HG02610 (cell line): ENCODE data around the gene KRTAP12-3.
"Not testable (repeated sequence)": the region's sequence is repeated elsewhere in the genome, so short reads cannot be mapped to it uniquely, and the experiment has no call there.

Experiments used
- ATAC-seq: cut with Tn5 transposase; IDR thresholded peaks from one replicate; pipeline ENCODE4 v1.9.1; 2021; ENCODE audit warnings: mild to moderate bottlenecking, moderate library complexity; ENCODE audit not compliant: unreplicated experiment

KRTAP12-3 gene

DNA sequence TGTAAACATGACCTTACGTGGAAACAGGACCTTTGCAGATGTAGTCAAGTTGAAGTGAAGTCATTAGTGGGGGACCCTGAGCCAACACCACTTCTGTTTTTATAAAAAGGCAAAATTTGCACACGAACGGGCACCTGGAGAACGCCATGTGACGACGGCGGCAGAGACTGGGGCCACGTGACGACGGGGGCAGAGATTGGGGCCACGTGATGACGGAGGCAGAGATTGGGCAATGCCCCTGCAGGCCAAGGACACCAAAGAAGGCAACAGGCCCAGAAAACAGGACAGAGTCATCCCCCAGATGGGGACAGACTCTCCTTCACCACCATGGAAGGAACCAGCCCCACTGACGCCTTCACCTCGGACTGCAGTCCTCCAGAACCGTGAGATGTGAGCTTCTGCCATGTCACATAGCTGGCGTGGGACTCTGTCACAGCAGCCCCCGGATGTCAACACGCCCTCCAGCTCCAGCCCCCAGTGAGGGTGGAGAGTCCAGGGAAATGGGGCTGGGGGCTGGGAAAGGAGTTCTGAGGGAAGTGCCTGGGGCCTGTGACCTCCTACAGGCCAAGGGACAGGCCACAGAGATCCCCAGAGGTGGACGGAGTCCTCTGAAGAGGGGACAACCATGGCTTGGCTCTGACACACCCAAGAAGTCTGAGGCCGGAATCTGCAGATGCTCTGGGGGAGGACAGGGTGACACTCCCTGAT is 7.3 kb upstream of the KRTAP12-3 start:
- ATAC-seq = no peak

DNA sequence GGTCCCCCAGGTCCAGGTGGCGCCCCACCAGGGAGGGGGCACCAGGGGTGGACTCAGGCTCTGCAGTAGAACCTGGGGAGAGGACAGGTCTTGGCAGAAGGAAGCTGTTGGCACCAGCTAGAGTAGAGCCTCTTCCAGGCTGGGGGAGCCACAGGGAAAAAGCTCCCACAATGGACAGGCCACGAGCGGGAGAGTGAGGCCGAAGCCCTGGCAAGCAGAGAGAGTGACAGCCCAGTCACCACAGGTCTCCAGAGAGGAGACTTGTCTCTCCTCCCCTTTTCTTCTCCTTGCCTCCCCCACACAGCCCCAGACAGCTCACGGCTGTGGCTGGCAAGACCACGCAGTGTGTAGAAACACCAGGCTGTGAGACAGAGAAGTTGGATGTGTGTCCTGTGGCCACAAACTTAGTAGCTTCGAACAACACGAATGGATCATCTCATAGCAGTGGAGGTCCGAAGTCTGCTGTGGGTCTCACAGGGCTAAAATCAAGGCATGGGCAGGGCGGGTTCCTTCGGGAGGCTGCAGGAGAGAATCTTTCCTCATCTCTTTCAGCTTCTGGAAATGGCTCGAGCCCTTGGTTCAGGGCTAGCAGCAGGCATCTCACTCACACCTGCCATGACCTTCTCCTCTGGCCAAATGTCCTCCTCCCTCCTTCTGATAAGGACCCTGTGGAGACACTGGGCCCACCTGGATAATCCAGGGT is 6.6 kb upstream of the KRTAP12-3 start:
- ATAC-seq = no peak

DNA sequence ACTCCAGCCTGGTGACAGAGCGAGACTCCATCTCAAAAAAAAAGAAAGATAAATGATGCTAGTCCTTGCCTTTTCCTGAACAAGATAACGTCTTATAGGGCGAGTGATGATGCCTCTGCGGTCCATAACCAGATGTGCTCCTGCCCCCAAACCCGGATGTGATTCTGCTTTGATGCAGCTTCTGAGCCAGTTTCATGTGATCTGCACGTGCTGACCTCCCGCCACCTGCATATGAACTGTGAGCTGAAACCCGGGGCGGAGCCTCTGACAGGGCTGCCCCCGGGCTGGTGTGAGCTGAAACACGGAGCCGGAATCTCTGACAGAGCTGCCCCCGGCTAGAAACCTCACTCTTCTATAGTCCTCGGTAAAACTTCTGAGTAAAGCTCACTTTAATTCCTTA is 4.6 kb upstream of the KRTAP12-3 start:
- no peak for ATAC-seq

DNA sequence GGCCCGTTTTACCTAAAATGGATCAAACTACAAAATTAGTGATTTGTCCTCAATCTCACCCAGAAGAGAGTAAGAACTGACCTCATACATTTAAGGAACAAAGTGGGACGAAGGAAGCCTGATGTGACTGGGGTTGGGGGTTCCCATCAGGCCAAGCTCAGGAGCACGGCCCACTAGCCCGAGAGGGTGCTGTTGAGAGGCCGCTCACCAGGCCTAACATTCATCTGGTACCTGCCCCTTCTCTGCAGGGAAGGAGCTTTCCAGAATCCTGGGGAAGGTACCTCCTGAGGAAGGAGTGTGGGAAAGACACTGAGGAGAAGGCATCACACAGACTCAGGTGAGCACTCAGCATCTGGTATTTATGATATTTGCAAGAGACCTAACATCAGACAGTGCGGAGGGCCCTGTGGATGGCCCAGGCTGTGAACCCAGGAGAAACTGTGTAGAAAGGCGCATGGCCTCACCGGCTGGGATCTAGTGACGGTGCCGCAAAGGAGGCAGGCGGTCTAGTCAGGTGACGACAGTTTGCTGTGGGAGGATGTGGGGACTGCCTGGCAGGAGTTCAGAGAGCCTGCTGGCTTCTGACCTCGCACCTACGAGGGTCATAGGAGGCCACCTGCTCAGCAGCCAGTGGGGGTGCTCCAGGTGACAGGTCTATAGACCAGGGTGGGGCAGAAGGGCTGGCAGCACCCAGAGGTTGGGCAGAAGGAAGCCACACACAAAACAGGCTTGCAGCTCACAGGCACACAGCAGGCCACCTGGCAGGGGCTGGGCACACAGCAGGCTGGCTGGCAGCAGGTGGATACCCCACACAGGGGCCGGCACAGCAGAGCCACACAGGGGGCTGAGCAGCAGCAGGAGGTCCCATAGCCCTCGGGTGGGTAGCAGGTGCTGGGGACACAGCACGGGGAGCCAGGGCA is 3.8 kb upstream of the KRTAP12-3 start:
- ATAC-seq = no peak

DNA sequence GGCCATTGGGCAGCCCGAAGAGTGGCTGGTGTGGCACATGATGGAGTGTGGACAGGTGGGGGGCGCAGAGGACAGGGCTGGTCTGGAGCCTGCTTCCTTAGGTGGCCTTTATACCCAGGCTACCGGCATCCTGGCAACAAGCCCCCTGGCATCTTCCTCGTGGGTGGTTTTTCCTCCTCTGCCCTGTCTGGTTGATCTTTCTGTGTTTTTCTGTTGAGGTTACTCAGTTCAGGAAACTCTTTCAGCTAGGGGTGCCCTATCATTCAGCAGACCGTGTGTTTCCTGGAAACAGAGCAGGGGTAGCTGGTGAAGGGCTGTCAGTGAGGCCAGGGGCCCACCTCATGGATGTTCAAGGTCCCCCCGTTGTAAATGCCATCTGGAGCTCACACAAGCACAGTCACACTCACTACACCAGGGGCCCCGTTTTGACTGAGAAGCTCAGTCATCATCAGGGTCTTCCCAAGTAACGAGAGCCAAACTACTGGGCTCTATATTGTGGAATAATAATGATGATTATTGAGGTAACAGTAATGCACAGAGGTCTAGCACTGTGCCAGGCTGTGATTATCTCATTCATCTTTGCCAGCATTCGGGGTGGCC is 3.1 kb upstream of the KRTAP12-3 start, which contains the start of gene KRTAP12-4:
Gene KRTAP12-4, minus strand, starts transcription at position 84 of the 600 bp plus-strand sequence. Its CDS starts 45 bp downstream, at position 39.
- no peak for ATAC-seq

DNA sequence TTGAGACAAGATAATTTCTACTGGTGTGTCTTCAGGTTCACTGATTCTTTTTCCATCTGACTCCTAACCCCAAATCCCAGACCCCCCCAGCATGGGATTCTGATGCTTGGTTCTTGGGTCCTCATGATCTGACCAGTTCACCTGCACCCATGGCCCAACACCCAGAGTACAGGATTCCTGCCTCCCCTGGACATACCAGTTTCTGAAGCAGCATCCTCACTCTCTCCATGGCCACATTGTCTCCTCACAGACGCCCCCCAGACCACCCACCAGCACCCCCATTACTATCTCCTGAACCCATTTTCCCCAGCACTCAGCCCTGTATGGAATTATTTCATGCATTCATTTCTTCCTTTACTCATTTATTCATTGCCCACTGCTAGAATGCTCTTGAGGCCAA is 864 bp upstream of the KRTAP12-3 start:
- no peak for ATAC-seq

DNA sequence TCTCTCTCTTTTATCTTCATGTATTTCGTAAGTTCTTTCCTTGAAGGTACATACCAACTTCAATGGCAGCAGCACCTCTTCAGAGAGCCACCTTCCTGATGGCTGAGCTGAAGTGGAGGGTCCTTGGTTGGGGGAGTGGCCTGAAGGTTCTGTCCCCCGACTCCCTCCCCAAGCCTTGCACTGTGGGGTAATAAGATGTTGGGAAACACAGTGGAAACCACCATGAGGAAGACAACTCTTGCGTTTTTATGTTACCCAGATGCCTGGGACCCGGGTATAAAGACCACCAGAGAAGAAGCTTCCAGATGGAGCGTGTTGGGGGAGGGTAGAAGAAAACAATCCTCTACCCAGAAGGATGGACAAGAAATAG is 794 bp downstream of the KRTAP12-3 start:
- no peak for ATAC-seq

DNA sequence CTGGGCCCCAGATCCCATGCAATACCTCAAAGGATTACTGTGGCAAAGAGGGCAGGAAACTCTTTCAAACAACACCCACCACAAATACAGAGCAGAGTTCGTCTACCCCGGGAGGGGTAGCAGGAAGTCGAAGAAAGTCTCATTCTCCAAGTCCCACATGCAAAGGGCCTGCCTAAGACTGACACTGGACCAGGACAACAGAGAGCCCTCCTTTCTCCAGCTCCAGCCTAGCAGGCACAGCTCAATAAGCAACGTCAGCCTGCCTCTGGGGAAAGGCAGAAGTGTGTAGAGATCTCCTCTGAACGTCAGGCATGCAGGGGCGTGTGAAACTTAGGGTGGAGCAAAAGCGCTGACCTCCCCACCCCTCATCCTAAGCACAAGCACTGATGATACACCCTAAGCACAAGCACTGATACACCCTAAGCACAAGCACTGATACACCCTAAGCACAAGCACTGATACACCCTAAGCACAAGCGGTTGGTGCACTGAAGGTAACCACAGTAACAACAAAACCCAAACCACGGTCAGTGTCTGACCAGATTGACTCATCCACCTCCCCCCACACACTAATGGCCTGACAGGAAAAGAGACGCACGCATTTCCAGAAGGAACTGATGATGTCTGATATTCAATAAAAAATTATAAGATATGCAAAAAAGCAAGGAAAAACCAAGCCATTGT is 1.3 kb downstream of the KRTAP12-3 start:
- ATAC-seq = no peak

DNA sequence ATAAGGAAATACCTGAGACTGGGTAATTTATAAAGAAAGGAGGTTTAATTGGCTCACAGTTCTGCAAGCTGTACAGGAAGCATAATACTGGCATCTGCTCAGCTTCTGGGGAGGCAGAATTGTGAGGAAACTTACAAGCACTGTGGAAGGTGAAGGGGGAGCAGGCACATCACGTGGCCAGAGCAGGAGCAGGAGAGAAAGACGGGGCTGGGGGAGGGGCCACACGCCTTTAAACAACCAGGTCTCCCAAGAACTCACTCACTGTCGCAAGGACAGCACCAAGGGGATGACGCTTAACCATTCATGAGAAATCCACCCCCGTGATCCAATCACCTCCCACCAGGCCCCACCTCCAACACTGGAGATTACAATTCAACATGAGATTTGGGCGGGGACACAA is 3.8 kb downstream of the KRTAP12-3 start:
- ATAC-seq = not testable (repeated sequence)

DNA sequence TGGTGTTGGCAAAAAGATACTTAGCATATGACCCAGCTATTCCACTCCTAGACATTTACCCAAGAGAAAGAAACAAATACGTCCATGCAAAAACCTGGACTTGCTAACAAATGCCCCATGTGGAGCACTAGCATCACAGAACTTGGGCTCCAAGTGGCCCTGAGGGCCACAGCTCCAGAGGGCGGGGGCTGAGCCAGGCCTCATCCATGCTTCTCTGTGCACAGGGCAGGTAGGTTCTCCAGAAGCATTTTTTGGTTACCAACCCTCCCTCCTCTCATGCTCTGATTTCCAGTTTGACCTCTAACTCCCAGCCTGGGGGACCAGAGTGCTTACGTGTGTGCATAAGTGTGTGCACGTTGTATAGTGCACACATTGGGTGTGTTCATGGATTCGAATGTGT is 7.0 kb downstream of the KRTAP12-3 start:
- no peak for ATAC-seq

DNA sequence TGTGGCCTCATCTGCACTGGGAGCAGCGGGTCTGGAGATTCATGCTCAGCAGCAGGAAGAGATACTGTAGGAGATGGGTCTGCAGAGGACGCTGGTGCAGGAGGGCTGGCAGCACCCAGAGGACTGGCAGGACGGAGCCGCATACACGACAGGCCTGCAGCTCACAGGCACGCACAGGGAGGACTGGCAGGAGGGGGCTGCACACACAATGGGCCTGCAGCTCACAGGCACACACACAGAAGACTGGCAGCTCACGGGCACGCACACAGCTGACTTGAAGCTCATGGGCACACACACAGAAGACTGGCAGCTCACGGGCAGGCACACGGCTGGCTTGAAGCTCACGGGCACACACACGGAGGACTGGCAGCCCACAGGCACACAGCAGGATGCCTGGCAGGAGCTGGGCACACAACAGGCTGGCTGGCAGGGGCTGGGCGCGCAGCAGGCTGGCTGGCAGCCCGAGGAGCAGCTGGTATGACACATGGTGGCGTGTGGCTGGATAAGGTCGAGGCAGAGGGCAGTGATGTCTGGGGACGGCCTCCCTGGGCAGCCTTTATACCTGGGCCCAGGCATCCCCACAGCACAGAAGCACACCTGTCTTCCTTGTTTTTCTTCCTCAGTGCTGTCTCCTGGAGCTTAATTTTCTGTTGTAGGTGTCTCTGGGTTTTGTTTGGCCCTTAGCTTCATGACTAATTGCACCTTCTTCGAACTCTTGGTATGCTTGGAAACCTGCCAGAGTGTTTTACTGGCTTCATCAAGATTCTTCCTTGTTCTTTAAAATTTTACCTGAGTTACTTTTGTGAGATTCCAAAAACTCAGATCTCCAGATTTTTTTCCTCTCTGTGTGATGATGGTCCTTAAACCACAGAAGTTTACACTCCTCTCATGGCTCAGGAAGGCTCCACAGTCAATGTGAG is 8.9 kb downstream of the KRTAP12-3 start, which contains the start of gene KRTAP12-2:
Gene KRTAP12-2, minus strand, starts transcription at position 527 of the 920 bp plus-strand sequence. Its CDS starts 41 bp downstream, at position 486.
- ATAC-seq = no peak

DNA sequence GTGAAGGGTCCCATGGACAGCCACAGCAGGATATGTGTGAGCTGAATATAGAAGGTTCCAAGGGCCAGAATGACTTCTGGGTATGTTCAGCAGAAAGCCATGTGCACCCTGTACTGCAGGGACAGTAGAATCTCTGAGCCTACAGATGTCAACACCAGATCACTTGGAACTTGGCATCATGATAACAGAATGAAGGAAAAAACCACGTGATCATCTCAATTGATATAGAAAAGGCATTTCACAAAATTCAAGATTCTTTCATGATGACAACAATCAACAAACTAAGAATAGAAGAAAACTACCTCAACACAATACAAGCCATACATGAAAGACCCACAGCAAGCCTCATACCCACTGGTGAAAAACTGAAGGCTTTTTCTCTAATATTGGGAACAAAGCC is 9.9 kb downstream of the KRTAP12-3 start:
- no peak for ATAC-seq

DNA sequence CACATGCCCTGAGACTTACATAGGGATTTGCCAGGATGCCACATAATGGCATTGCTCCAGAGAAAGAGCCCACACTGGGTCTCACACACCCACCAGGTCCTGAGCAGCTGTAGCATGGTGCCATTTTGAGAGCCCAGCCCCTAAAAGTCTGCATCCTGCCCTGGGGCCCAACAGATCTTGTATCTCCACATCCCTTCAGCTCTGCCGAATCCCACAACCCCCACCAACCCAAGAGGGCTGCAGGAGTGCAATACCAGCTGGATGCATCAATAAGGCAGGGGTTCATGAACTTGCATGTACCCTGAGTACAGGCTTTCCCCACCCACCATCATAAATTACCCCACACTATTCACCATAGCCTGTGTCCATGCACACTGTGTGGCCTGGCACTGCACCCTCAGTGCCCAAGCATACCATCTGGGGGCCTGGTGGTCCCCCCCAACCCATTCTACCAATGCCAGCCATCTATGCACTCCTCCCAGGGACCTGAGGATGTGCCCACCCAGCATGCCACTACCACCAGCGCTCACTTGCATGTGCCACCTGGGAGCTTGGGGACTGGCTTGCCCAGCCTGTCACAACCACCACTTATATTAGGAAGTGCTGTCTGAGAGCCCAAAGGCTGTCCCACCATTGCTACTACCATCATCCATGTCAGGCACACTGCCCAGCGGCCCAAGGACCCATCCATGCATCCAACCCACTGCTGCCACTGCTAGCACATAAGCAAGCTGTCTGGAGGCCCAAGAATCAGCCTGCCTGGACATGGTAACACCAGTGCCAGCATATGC is 13.1 kb downstream of the KRTAP12-3 start:
- ATAC-seq = no peak

DNA sequence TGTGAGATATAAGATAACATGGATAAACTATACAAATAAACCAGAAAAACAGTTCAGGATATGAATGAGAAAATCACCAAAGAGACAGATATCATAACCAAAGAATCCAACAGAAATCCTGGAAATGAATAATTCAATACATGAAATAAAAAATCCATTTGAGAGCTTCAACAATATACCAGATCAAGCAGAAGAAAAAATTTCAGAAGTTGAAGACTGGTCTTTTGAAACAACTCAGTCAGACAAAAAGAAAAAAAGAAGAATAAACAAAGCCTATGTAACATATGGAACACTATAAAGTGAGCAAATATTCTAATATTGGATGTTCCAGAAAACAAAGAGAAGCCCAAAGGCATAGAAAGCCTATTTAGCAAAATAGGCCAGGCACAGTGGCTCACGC is 14.2 kb downstream of the KRTAP12-3 start:
- ATAC-seq = no peak

DNA sequence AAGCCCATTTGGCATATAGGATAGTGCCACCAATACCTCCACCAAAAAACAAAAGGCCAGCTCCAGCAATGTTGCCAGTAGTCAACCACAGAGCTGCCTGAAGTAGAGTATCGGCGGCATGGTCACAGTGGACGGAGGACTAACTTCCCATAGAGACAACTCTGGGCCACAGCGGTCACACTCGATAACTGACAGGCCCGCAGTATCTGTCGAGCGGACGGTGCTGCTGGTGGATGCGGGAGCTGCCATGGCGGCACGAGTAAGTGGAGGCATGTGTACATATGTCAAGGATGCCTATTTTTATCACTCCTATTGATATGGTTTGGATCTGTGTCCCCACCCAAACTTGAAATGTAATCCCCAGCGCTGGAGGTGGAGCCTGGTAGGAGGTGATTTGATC is 20.1 kb downstream of the KRTAP12-3 start:
- no peak for ATAC-seq

DNA sequence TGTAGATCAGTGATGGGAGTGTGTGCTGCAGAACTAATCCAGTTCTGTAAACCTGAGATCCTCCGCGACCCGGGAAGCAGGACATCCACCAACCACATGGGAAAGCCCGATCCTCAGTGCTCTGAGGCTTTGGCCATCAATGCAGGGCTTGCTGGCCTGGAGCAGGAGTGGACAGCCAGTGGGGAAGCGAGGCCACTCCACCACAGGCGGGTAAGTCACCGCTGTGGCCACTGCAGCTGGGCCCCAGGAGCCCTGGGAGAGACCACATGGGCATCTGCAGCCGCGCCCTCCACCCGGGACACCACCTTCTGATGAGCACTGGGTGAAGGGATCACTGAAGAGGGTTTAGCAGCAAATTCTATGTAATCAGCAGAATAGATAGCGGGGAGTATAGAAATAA is 23.4 kb downstream of the KRTAP12-3 start:
- ATAC-seq = no peak

DNA sequence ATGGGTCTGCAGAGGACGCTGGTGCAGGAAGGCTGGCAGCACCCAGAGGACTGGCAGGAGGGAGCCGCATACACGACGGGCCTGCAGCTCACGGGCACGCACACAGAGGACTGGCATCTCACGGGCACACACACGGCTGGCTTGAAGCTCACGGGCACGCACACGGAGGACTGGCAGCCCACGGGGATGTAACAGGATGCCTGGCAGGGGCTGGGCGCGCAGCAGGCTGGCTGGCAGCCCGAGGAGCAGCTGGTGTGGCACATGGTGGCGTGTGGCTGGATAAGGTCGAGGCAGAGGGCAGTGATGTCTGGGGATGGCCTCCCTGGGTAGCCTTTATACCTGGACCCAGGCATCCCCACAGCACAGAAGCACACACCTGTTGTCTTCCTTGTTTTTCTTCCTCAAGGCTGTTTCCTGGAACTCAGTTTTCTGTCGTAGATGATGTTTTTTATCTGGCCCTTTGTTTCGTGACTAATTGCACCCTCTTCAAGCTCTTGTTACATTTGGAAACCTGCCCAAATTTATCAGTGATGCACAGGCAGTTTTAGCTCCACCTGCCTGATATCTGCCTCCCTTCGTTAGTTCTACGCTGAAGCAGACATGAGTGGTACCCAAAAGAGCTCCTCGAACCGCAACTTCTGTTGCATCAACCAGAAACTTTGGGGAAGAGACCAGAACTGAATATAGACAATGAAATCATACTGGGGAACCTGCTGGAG is 24.3 kb downstream of the KRTAP12-3 start, which contains the start of gene KRTAP12-1:
Gene KRTAP12-1, minus strand, starts transcription at position 303 of the 719 bp plus-strand sequence. Its CDS starts 40 bp downstream, at position 263.
- no peak for ATAC-seq
